ENCODE measurements around the gene LCORL. TPM values are rescaled to one million over a fixed set of nuclear protein-coding genes. Genes with fewer than 3 reads are reported as not detected.

The LCORL gene
- total and polyA plus RNA-seq, 12 donors: 2.6 to 28.8 (median 16.2) TPM

GRCh38 chr4:17811078-17811603, 210.4 kb downstream of the LCORL start:
- 0 to 6% (median 1%) methylated on average over 4 to 48 of the region's 48 CpGs for WGBS, 4 donors
- no peaks in the 10 kb centered on the region for H3K9me3 ChIP-seq (replicated peaks in 1 of 3)
- DNase-seq: peak in 2 of 7 donors; percentile 14 to 19
- peaks cover 30 to 43% of the 10 kb centered on the region in 2 donors for H3K4me1 ChIP-seq (replicated peaks in 1 of 2)
- TF ChIP-seq CTCF (IDR thresholded peaks at IDR 0.05): no peak
- no peak for TF ChIP-seq POLR2A (IDR thresholded peaks at IDR 0.05)
- peak overlapping the region in 2 of 4 donors; percentile 33 to 87 for H3K4me3 ChIP-seq
- no peaks in the 10 kb centered on the region for H3K27me3 ChIP-seq
- H3K36me3 ChIP-seq (replicated peaks in 1 of 2): no peaks in the 10 kb centered on the region
- intact Hi-C loops (cut with DNase I): loop anchor here in 1 of 2 donors (10.0 kb wide), 1 partner anchor 214 kb away; the partner anchor contains the start of gene LCORL
- no peak overlapping the region for H3K27ac ChIP-seq

- intact Hi-C loops (cut with DNase I): loop anchor here in 1 of 2 donors (10.0 kb wide), 1 partner anchor 214 kb away; the partner anchor contains the start of gene LCORL
Observed at GRCh38 chr4:17810260-17811077, 211.1 kb downstream of the LCORL start, which contains the start of the genes DCAF16 and NCAPG. Gene DCAF16, minus strand, starts transcription at chr4:17810757. Its CDS starts 6,616 bp downstream, at chr4:17804141. Gene NCAPG, plus strand, starts transcription at chr4:17810979. Its CDS starts 99 bp downstream, at chr4:17811078.

GRCh38 chr4:17809667-17810066, 211.9 kb downstream of the LCORL start:
- WGBS, 4 donors: 1 to 5% (median 4%) methylated on average over 7 of the region's 7 CpGs
- peaks cover 30 to 50% of the 10 kb centered on the region in 2 donors for H3K4me1 ChIP-seq (replicated peaks in 1 of 2)

More at GRCh38 chr4:17810260-17811077, 211.1 kb downstream of the LCORL start, which contains the start of the genes DCAF16 and NCAPG:
- H3K9me3 ChIP-seq (replicated peaks in 1 of 3): no peaks in the 10 kb centered on the region
- TF ChIP-seq CTCF (IDR thresholded peaks at IDR 0.05): peak in 1 of 6 experiments; percentile 6
- peak; percentile 93 to 98 for TF ChIP-seq POLR2A (IDR thresholded peaks at IDR 0.05)
- peak within 1 kb of the TSS; percentile 64 to 88 (median 82) for H3K4me3 ChIP-seq
- H3K4me1 ChIP-seq (replicated peaks in 1 of 2): peaks cover 30 to 50% of the 10 kb centered on the region in 2 donors
- DNase-seq: peak; percentile 99 to 100 (median 99)
- H3K36me3 ChIP-seq (replicated peaks in 1 of 2): no peaks in the 10 kb centered on the region
- WGBS, 4 donors: 0 to 1% (median 1%) methylated on average over 10 to 69 of the region's 69 CpGs
- H3K27ac ChIP-seq: peak within 1 kb of the TSS; percentile 87 to 98 (median 96)
- H3K27me3 ChIP-seq: no peaks in the 10 kb centered on the region

More at GRCh38 chr4:17809667-17810066, 211.9 kb downstream of the LCORL start:
- H3K9me3 ChIP-seq (replicated peaks in 1 of 3): no peaks in the 10 kb centered on the region
- no peaks in the 10 kb centered on the region for H3K36me3 ChIP-seq (replicated peaks in 1 of 2)
- H3K27me3 ChIP-seq: no peaks in the 10 kb centered on the region
- no peak for DNase-seq
- H3K4me3 ChIP-seq: peak overlapping the region in 2 of 4 donors; percentile 64 to 87
- intact Hi-C loops (cut with DNase I): loop anchor here (10.0 kb wide), 2 partner anchors 215 to 265 kb away; partner anchors contain the start of gene LCORL (in 1 of the 2)
- peak overlapping the region in 4 of 5 donors; percentile 94 to 98 (median 97) for H3K27ac ChIP-seq
- no peak for TF ChIP-seq CTCF (IDR thresholded peaks at IDR 0.05)
- no peak for TF ChIP-seq POLR2A (IDR thresholded peaks at IDR 0.05)
